Measurements from ENCODE around the gene TM9SF2.

Gene TM9SF2

DNA sequence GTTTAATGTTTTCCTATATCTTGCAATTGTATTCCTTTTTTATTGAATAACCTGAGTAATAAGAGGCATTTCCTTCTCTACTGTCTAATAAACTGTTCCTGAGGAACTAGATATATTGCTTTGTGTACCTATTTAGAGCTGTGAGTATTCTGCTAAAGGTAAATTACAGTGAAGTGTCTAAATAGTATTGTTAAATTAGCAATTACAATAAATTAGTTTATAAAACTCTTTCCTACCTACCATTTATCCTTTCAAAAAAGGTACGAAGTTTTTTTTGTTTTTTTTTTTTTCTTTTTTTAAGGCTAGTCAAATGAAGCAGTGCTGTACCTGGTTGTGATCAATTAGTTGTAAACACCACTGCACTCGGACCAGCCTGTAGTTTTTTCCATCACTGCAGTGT, 34.8 kb downstream of the TM9SF2 start:
- TF ChIP-seq SPI1 (IDR thresholded peaks at IDR 0.05; ENCODE audit: borderline replicate concordance, low read depth) = no peak
- TF ChIP-seq GABPA (IDR thresholded peaks at IDR 0.05; ENCODE audit: low read depth) = no peak
- TF ChIP-seq, protein P1, sequence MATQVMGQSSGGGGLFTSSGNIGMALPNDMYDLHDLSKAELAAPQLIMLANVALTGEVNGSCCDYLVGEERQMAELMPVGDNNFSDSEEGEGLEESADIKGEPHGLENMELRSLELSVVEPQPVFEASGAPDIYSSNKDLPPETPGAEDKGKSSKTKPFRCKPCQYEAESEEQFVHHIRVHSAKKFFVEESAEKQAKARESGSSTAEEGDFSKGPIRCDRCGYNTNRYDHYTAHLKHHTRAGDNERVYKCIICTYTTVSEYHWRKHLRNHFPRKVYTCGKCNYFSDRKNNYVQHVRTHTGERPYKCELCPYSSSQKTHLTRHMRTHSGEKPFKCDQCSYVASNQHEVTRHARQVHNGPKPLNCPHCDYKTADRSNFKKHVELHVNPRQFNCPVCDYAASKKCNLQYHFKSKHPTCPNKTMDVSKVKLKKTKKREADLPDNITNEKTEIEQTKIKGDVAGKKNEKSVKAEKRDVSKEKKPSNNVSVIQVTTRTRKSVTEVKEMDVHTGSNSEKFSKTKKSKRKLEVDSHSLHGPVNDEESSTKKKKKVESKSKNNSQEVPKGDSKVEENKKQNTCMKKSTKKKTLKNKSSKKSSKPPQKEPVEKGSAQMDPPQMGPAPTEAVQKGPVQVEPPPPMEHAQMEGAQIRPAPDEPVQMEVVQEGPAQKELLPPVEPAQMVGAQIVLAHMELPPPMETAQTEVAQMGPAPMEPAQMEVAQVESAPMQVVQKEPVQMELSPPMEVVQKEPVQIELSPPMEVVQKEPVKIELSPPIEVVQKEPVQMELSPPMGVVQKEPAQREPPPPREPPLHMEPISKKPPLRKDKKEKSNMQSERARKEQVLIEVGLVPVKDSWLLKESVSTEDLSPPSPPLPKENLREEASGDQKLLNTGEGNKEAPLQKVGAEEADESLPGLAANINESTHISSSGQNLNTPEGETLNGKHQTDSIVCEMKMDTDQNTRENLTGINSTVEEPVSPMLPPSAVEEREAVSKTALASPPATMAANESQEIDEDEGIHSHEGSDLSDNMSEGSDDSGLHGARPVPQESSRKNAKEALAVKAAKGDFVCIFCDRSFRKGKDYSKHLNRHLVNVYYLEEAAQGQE (IDR thresholded peaks at IDR 0.05; ENCODE audit: insufficient replicate concordance, low read depth) = no peak
- TF ChIP-seq, protein P2, sequence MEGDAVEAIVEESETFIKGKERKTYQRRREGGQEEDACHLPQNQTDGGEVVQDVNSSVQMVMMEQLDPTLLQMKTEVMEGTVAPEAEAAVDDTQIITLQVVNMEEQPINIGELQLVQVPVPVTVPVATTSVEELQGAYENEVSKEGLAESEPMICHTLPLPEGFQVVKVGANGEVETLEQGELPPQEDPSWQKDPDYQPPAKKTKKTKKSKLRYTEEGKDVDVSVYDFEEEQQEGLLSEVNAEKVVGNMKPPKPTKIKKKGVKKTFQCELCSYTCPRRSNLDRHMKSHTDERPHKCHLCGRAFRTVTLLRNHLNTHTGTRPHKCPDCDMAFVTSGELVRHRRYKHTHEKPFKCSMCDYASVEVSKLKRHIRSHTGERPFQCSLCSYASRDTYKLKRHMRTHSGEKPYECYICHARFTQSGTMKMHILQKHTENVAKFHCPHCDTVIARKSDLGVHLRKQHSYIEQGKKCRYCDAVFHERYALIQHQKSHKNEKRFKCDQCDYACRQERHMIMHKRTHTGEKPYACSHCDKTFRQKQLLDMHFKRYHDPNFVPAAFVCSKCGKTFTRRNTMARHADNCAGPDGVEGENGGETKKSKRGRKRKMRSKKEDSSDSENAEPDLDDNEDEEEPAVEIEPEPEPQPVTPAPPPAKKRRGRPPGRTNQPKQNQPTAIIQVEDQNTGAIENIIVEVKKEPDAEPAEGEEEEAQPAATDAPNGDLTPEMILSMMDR (IDR thresholded peaks at IDR 0.05; ENCODE audit: insufficient read depth, low read length) = no peak
- no peak for TF ChIP-seq POLR2AphosphoS5 (IDR thresholded peaks at IDR 0.05; ENCODE audit: low read depth)
- DNase-seq (ENCODE audit: low read depth in 1 of 2, low spot score in 1 of 2) = no peak
- H3K4me3 ChIP-seq (replicated peaks; ENCODE audit: insufficient read depth, low read length) = no peak overlapping the region
- no peak overlapping the region for H3K27ac ChIP-seq (replicated peaks)
- H3K27me3 ChIP-seq (ENCODE audit: insufficient read depth, poor library complexity, severe bottlenecking) = no peaks in the 10 kb centered on the region

DNA sequence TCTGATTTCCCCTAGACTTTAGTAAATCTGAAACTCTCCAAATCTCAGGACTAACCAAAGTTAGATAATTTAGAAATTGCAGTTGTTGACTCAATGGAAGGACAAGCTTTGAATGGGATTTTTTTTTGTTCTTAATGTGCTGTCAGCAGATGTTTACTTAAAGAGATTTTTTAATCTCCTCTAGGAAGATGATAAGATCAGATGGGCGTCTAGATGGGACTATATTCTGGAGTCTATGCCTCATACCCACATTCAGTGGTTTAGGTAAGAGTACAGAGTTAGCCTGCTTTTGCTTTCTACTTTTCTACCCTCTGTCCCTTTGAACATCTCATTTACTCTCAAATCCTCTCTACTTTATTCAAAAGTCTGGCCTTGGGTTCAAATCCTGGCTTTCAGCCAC, 39.3 kb downstream of the TM9SF2 start:
- no peak overlapping the region for H3K4me3 ChIP-seq (replicated peaks; ENCODE audit: insufficient read depth, low read length)
- no peaks in the 10 kb centered on the region for H3K27me3 ChIP-seq (ENCODE audit: insufficient read depth, poor library complexity, severe bottlenecking)
- DNase-seq (ENCODE audit: low read depth in 1 of 2, low spot score in 1 of 2) = no peak
- no peak overlapping the region for H3K27ac ChIP-seq (replicated peaks)
- TF ChIP-seq POLR2AphosphoS5 (IDR thresholded peaks at IDR 0.05; ENCODE audit: low read depth) = no peak
- TF ChIP-seq, protein P2 (IDR thresholded peaks at IDR 0.05; ENCODE audit: insufficient read depth, low read length) = no peak
- no peak for TF ChIP-seq GABPA (IDR thresholded peaks at IDR 0.05; ENCODE audit: low read depth)
- TF ChIP-seq, protein P1 (IDR thresholded peaks at IDR 0.05; ENCODE audit: insufficient replicate concordance, low read depth) = no peak
- no peak for TF ChIP-seq SPI1 (IDR thresholded peaks at IDR 0.05; ENCODE audit: borderline replicate concordance, low read depth)

DNA sequence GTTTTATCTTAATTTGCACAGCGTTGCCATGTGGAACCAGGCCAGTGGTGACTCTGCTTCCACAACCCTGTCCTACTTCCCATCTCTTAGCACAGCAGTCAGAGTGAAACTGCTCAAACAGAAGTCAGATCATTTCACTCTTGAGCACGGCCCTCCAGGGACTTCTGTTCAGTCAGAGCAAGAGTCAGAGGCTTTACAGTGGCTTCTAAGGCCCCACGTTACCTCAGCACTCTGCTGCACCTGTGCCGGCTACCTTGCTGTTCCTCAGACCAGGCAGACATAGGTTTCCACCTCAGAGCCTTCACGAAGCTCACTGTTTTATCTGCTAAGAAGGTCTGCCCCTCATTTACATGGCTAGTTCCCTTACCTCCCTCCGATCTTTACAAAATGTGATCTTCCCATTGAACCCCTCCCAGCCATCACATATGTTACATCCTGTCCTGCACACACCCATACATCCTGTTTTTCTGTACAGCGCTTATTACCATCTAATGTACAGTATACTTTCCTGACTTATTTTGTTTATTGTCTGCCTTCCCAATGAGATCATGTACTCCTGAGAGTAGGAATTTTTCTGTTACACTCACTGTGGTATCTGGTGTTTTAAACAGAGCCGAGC, 41.6 kb downstream of the TM9SF2 start:
- DNase-seq (ENCODE audit: low read depth in 1 of 2, low spot score in 1 of 2) = no peak
- H3K27me3 ChIP-seq (ENCODE audit: insufficient read depth, poor library complexity, severe bottlenecking) = no peaks in the 10 kb centered on the region
- no peak overlapping the region for H3K27ac ChIP-seq (replicated peaks)
- H3K4me3 ChIP-seq (replicated peaks; ENCODE audit: insufficient read depth, low read length) = no peak overlapping the region
- TF ChIP-seq SPI1 (IDR thresholded peaks at IDR 0.05; ENCODE audit: borderline replicate concordance, low read depth) (no peak), GABPA (IDR thresholded peaks at IDR 0.05; ENCODE audit: low read depth) (no peak), POLR2AphosphoS5 (IDR thresholded peaks at IDR 0.05; ENCODE audit: low read depth) (no peak)
- TF ChIP-seq, protein P2 (IDR thresholded peaks at IDR 0.05; ENCODE audit: insufficient read depth, low read length) = no peak
- TF ChIP-seq, protein P1 (IDR thresholded peaks at IDR 0.05; ENCODE audit: insufficient replicate concordance, low read depth) = no peak

Data from HL-60 (cell line).